Stimulated activated CD8-positive, alpha-beta memory T cell treated with anti-CD3 and anti-CD28 coated beads, Interleukin-4, amount 100 ng/mL, for 48 hours (primary cell): ENCODE measurements around the gene APBB2.

Experiments used
- DNase-seq: peaks from one replicate; pipeline ENCODE4 v3.0.0-alpha.2; 2020

The APBB2 gene

GRCh38 chr4:41132055-41132683 lies 82.2 kb downstream of the APBB2 start:
- DNase-seq = no peak

- no peak for DNase-seq
Measured at GRCh38 chr4:41129936-41130440, 84.4 kb downstream of the APBB2 start.

- no peak for DNase-seq
Measured at GRCh38 chr4:41129128-41129754, 85.1 kb downstream of the APBB2 start.

- no peak for DNase-seq
Measured at GRCh38 chr4:41125558-41126311, 88.6 kb downstream of the APBB2 start.

GRCh38 chr4:41124916-41125548 lies 89.3 kb downstream of the APBB2 start:
- no peak for DNase-seq

GRCh38 chr4:41122775-41123174 lies 91.6 kb downstream of the APBB2 start:
- no peak for DNase-seq

- no peak for DNase-seq
Measured at GRCh38 chr4:41122309-41122708, 92.0 kb downstream of the APBB2 start.

GRCh38 chr4:41121906-41122305 lies 92.4 kb downstream of the APBB2 start:
- no peak for DNase-seq

GRCh38 chr4:41120297-41121217 lies 93.8 kb downstream of the APBB2 start:
- no peak for DNase-seq

- no peak for DNase-seq
Measured at GRCh38 chr4:41119867-41120295, 94.5 kb downstream of the APBB2 start.

GRCh38 chr4:41111791-41112190 lies 102.6 kb downstream of the APBB2 start:
- no peak for DNase-seq

- no peak for DNase-seq
Measured at GRCh38 chr4:41110050-41110449, 104.3 kb downstream of the APBB2 start.

GRCh38 chr4:41108481-41108880 lies 105.9 kb downstream of the APBB2 start:
- no peak for DNase-seq

GRCh38 chr4:41106694-41107419 lies 107.5 kb downstream of the APBB2 start:
- no peak for DNase-seq

GRCh38 chr4:41106081-41106480 lies 108.3 kb downstream of the APBB2 start:
- no peak for DNase-seq

GRCh38 chr4:41104155-41104554 lies 110.2 kb downstream of the APBB2 start:
- DNase-seq = no peak

- DNase-seq = no peak
Measured at GRCh38 chr4:41103657-41104056, 110.7 kb downstream of the APBB2 start.

- DNase-seq = no peak
Measured at GRCh38 chr4:41102414-41103092, 111.8 kb downstream of the APBB2 start.

GRCh38 chr4:41098093-41099048 lies 116.0 kb downstream of the APBB2 start:
- no peak for DNase-seq

GRCh38 chr4:41095973-41096372 lies 118.4 kb downstream of the APBB2 start:
- DNase-seq = no peak
